ENCODE data around the gene XIRP2.

GRCh38 chr2:167258712-167259111 is 370.4 kb downstream of the XIRP2 start:
- TF ChIP-seq CTCF (IDR thresholded peaks at IDR 0.05) (no peak), POLR2A (IDR thresholded peaks at IDR 0.05) (no peak), POLR2AphosphoS5 (IDR thresholded peaks at IDR 0.05) (no peak), EP300 (IDR thresholded peaks at IDR 0.05) (no peak)
